ENCODE measurements around the gene KIF1B. TPM values are rescaled to one million over a fixed set of nuclear protein-coding genes. Genes with fewer than 3 reads are reported as not detected.

KIF1B gene
- total and polyA plus RNA-seq, 12 donors: 12.9 to 67.2 (median 48.9) TPM

DNA sequence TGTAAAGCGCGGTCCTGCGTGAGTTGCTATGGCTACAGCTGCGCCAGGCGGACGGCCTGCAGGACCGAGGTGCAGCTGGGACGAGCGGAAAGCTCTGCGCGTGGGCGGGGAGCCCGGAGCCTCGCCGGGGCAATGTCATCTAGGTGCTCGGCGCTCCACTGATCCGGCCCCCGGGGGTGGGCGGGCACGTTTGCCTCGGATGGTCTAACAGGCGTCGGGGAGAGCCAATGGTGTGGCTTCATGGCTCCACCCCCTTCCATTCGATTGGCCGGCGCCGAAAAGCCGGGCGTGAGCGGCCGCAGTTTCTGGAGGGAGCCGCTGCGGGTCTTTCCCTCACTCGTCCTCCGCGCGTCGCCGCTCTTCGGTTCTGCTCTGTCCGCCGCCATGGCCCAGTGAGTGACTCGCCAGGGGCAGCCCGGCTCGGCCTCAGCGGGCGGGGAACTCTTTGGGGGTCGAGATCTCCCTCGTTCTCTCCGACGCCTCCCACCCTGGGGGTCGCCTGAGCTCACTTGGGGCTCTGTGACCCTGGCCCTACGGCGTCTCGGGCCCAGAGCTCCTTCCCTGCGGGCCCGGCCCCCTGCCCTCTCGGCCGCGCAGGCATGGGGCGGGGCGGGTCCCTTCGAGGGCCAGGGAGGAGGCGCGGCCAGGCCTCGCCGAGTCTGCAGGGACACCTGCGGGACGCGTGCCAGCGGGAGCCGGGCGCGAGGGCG is 188.5 kb downstream of the KIF1B start, which contains the start of gene PGD:
TSS of gene PGD (plus strand) at position 331 of the 710 bp plus-strand sequence. CDS start at position 385, 54 bp downstream.
- peak; percentile 98 to 99 (median 99) for DNase-seq
- Histone ChIP-seq H3K27ac (peak within 1 kb of the TSS; percentile 69 to 95 (median 87)), H3K27me3 (no peaks in the 10 kb centered on the region), H3K36me3 (replicated peaks in 1 of 2) (peaks cover 0 to 22% of the 10 kb centered on the region in 2 donors), H3K9me3 (replicated peaks in 1 of 3) (no peaks in the 10 kb centered on the region), H3K4me3 (peak within 1 kb of the TSS; percentile 52 to 86 (median 55)), H3K4me1 (replicated peaks in 1 of 2) (peaks cover 0 to 27% of the 10 kb centered on the region in 2 donors)
- intact Hi-C loops (cut with DNase I): no loop called here
- WGBS, 4 donors: 0 to 1% (median 0%) methylated on average over 3 to 76 of the region's 76 CpGs
- TF ChIP-seq POLR2A (IDR thresholded peaks at IDR 0.05): peak; percentile 87 to 89
- TF ChIP-seq, protein P1, sequence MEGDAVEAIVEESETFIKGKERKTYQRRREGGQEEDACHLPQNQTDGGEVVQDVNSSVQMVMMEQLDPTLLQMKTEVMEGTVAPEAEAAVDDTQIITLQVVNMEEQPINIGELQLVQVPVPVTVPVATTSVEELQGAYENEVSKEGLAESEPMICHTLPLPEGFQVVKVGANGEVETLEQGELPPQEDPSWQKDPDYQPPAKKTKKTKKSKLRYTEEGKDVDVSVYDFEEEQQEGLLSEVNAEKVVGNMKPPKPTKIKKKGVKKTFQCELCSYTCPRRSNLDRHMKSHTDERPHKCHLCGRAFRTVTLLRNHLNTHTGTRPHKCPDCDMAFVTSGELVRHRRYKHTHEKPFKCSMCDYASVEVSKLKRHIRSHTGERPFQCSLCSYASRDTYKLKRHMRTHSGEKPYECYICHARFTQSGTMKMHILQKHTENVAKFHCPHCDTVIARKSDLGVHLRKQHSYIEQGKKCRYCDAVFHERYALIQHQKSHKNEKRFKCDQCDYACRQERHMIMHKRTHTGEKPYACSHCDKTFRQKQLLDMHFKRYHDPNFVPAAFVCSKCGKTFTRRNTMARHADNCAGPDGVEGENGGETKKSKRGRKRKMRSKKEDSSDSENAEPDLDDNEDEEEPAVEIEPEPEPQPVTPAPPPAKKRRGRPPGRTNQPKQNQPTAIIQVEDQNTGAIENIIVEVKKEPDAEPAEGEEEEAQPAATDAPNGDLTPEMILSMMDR (IDR thresholded peaks at IDR 0.05): peak in 2 of 6 experiments; percentile 8 to 9

DNA sequence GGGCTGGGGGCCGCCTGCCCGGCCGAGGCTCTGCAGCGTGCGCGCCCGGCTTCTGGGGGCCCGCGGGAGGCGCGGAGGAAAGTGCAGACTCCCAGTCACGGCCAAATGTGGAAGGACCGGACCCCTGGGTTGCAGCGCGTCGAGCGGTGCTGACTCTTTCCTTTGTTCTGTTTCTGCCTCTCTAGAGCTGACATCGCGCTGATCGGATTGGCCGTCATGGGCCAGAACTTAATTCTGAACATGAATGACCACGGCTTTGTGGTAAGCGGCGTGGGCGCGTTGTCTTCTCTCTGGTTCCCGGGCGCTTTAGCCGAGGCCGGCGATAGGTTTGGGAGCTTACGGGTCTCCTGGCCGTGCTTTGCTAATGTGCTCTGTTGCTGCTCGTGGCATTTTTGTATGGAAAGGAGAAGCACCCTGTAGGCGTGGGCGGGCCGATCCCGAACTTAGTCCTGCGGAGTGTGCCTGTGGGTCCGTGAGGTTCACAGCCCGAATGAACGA is 189.1 kb downstream of the KIF1B start:
- Histone ChIP-seq H3K36me3 (replicated peaks in 1 of 2) (peaks cover 0 to 28% of the 10 kb centered on the region in 2 donors), H3K9me3 (replicated peaks in 1 of 3) (no peaks in the 10 kb centered on the region), H3K27me3 (no peaks in the 10 kb centered on the region), H3K4me1 (replicated peaks in 1 of 2) (peaks cover 0 to 27% of the 10 kb centered on the region in 2 donors), H3K4me3 (peak overlapping the region; percentile 43 to 86 (median 53)), H3K27ac (peak overlapping the region; percentile 69 to 95 (median 87))
- 1% methylated on average over 11 to 42 of the region's 42 CpGs for WGBS, 4 donors
- TF ChIP-seq POLR2A (IDR thresholded peaks at IDR 0.05): peak in 1 of 2 donors; percentile 5
- TF ChIP-seq, protein P1 (IDR thresholded peaks at IDR 0.05): no peak
- DNase-seq: peak in 5 of 7 donors; percentile 36 to 63 (median 45)
- intact Hi-C loops (cut with DNase I): no loop called here

DNA sequence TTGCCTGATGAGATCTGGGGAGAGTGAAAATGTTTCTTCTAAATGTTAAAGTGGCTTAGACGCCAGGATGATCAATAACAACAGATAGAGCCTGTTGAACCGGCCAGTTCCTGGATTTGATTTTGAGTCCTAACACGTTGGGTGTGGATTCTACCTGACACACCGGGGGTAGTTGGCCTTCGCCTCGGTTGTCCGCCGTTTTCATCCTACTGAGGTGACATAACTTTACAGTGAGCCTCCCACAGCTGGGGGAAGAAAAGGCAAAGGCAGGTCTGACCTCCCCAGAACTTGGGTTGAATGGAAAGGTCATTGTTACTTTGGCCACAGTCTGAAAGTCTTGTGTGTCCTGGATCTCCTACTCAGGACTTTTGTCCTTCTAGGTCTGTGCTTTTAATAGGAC is 189.6 kb downstream of the KIF1B start:
- H3K4me3 ChIP-seq: peak overlapping the region in 2 of 4 donors; percentile 43 to 86
- H3K4me1 ChIP-seq (replicated peaks in 1 of 2): peaks cover 0 to 27% of the 10 kb centered on the region in 2 donors
- H3K9me3 ChIP-seq (replicated peaks in 1 of 3): no peaks in the 10 kb centered on the region
- no peaks in the 10 kb centered on the region for H3K27me3 ChIP-seq
- no peak for TF ChIP-seq POLR2A (IDR thresholded peaks at IDR 0.05)
- TF ChIP-seq, protein P1 (IDR thresholded peaks at IDR 0.05): no peak
- WGBS, 4 donors: 50 to 66% (median 59%) methylated on average over 8 of the region's 8 CpGs
- DNase-seq: no peak
- H3K36me3 ChIP-seq (replicated peaks in 1 of 2): peaks cover 0 to 33% of the 10 kb centered on the region in 2 donors
- intact Hi-C loops (cut with DNase I): no loop called here
- peak overlapping the region in 4 of 5 donors; percentile 80 to 95 (median 87) for H3K27ac ChIP-seq

DNA sequence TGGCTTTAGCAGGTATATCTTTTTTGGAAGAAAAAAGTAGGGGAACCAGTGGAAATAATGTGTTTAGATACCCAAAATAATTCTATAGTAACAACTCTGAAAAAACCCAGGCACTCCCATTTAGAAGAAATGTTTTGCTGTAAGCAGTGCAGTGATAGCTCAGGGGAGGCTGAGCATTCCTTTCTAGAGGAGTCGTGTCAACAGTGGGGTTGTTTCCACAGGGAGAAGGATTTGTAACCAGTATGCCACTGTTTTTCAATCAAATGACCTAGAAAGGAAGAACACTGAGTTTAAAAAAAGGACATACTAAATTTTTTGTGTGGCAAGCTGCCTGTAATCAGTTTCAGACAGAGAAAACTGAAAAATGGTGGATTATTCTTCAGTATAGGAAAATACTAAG is 190.9 kb downstream of the KIF1B start:
- no peak for DNase-seq
- no peak overlapping the region for H3K4me3 ChIP-seq
- H3K27me3 ChIP-seq: no peaks in the 10 kb centered on the region
- intact Hi-C loops (cut with DNase I): no loop called here
- H3K4me1 ChIP-seq (replicated peaks in 1 of 2): peaks cover 0 to 27% of the 10 kb centered on the region in 2 donors
- WGBS, 4 donors: 64 to 85% (median 70%) methylated on average over 1 of the region's 1 CpG
- H3K36me3 ChIP-seq (replicated peaks in 1 of 2): peaks cover 0 to 46% of the 10 kb centered on the region in 2 donors
- TF ChIP-seq POLR2A (IDR thresholded peaks at IDR 0.05): no peak
- no peaks in the 10 kb centered on the region for H3K9me3 ChIP-seq (replicated peaks in 1 of 3)
- no peak overlapping the region for H3K27ac ChIP-seq
